AG04449 (cell line): Measurements from ENCODE around the gene IL24.

Source experiments
- CTCF ChIA-PET: fragments of 350-600 bp; formaldehyde crosslinking; extraction: SDS; loops from one replicate; lab custom pipeline; 2021; ENCODE audit warnings: antibody characterized with exemption; lab: Yijun Ruan, JAX
- POLR2A ChIA-PET: fragments of 400-600, 350-600 bp; formaldehyde crosslinking; extraction: SDS; loops from one replicate; lab custom pipeline; 2020; ENCODE audit warnings: antibody characterized with exemption, inconsistent platforms; lab: Yijun Ruan, JAX
- DNase-seq: peaks from one replicate; pipeline ENCODE4 v3.0.0-alpha.2; 2010; ENCODE audit warnings: low read depth, low spot score
- H3K4me3 ChIP-seq: 2 replicates; pipeline ENCODE4 v1.5.1; 2011; ENCODE audit warnings: low read depth, mild to moderate bottlenecking, control low read depth, low read length
- CTCF ChIP-seq: IDR thresholded peaks from one replicate; pipeline ENCODE4 v1.5.1; 2011; ENCODE audit warnings: mild to moderate bottlenecking, moderate library complexity, low read length, control low read depth, inconsistent platforms; ENCODE audit not compliant: insufficient read depth; ENCODE audit errors: missing control alignments

The IL24 gene

DNA sequence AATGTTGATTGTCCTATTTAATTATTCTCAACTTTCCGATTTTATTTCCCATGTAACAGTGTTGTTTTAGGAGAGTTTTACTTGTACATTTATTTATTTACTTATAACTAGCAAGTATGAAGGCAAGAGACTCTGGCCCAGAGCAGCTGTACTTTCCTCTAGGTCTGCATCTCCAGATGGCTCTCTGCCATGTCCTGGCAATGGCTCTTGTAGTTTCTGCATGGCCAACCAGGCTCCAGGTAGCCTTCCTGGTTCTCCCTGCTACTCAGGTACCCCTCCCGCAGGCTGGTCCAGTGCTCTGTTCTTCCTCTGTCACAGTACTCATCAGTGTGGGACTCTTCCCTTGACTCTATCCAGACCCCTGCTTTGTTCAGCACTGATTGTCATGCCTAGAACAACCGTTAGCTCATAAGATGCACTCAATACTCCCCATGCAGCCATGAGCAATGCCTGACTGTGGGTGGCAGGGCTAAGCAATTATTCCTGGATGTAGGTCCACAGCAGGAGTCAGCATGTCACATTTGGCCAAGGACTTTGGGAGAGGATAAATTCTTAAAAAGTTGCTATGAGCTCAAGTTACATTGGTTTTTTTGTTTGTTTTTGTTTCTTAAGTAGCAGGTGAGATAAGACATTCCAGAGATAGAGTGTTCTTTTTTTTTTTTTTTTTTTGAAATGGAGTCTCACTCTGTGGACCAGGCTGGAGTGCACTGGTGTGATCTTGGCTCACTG lies 42.7 kb upstream of the IL24 start:
- DNase-seq, result no peak
- no peak overlapping the region for H3K4me3 ChIP-seq
- POLR2A ChIA-PET, result no interaction called here
- TF ChIP-seq CTCF, result no peak
- CTCF ChIA-PET, result interaction anchor here (0.6 to 7.4 kb wide), 5 partner anchors 11 to 57 kb away, joined by 3 to 48 read pairs (median 3); partner anchors contain the start of gene IL20

- no peak for TF ChIP-seq CTCF
- no peak for DNase-seq
- no peak overlapping the region for H3K4me3 ChIP-seq
- ChIA-PET CTCF (interaction anchor here (1.2 to 7.4 kb wide), 6 partner anchors 8 to 56 kb away, joined by 3 to 48 read pairs (median 4); partner anchors contain the start of gene IL20), POLR2A (no interaction called here)
Observed at GRCh38 chr1:206855859-206856258, 41.4 kb upstream of the IL24 start.

DNA sequence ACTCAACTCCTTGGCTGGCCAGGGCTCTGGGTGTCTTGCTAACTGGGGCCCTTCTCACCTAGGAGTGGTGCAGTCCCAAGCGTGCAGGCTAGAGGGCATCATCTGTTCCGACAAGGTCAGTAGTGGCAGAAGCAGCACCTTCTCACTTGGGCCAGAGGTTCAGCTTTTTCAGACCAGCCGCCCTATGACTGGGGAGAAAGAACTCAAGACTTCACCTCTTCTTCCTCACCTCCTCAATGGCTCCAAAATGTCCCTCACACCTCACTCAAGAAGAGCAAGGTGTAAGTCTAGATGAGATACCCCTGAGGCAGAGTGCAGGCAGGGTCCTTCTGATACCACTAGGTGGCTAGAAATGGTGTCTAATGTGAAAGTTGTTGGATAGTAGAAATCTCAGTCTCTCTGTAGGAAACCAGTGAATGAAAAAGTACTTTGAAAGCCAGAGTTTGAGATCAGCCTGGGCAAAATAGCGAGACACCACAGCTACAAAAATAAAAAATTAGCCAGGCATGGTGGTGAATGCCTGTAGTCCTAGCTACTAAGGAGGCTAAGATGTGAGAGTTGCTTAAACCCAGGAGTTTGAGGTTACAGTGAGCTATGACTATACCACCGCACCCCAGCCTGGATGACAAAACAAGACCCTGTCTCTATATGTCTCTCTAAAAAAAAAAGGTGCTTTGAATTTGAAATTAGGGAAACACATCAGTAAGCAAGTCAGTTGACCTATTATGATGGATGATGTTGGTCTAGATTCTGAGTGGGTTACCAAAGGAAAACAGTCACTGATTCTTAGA lies 40.4 kb upstream of the IL24 start:
- no peak for DNase-seq
- TF ChIP-seq CTCF, result no peak
- no peak overlapping the region for H3K4me3 ChIP-seq
- ChIA-PET POLR2A (no interaction called here), CTCF (interaction anchor here (0.9 to 7.4 kb wide), 9 partner anchors 9 to 55 kb away, joined by 3 to 48 read pairs (median 3); partner anchors contain the start of gene IL20)

GRCh38 chr1:206859082-206859521 lies 38.1 kb upstream of the IL24 start:
- no peak overlapping the region for H3K4me3 ChIP-seq
- ChIA-PET POLR2A (no interaction called here), CTCF (interaction anchor here (0.7 to 7.4 kb wide), 6 partner anchors 9 to 134 kb away, joined by 3 to 48 read pairs (median 4); partner anchors contain the start of gene IL24)
- no peak for TF ChIP-seq CTCF
- no peak for DNase-seq

GRCh38 chr1:206860165-206860564 lies 37.1 kb upstream of the IL24 start:
- H3K4me3 ChIP-seq, result no peak overlapping the region
- no peak for TF ChIP-seq CTCF
- POLR2A ChIA-PET, result no interaction called here
- CTCF ChIA-PET, result interaction anchor here (0.8 to 7.4 kb wide), 4 partner anchors 12 to 52 kb away, joined by 3 to 48 read pairs (median 11); no protein-coding TSS in a partner anchor
- no peak for DNase-seq

DNA sequence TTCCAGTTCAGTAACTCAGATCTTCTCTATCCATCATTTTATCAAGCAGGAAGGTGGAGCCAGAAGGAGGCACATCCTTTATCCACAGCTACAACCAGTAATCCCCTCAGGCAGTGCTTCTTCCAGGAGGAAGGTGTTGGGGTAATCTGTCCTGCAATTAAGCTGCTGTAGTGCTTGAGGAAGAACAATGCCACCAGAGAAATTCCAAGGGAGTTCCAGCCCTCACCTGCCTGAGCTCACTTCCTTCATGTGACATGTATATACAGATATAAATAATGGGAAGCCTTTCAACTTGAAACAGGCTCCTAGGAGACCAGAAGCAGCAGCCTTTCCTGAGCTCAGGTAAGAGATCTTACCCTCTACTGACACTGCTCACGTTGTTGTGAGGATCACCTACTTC lies 34.0 kb upstream of the IL24 start:
- ChIA-PET CTCF (interaction anchor here (0.9 to 3.4 kb wide), 9 partner anchors 10 to 137 kb away, joined by 3 to 27 read pairs (median 7); no protein-coding TSS in a partner anchor), POLR2A (no interaction called here)
- no peak for DNase-seq
- no peak for TF ChIP-seq CTCF
- H3K4me3 ChIP-seq, result no peak overlapping the region
